WI38 (cell line): ENCODE measurements around the gene HYI.

Experiments used
- H3K4me3 ChIP-seq: 2 replicates; pipeline ENCODE4 v1.5.1; 2011; ENCODE audit warnings: low read depth, mild to moderate bottlenecking, control low read depth, low read length
- CTCF ChIP-seq: IDR thresholded peaks from 2 replicates; pipeline ENCODE4 v1.5.1; 2012; ENCODE audit warnings: low read depth, mild to moderate bottlenecking, control low read depth, low read length

The HYI gene

GRCh38 chr1:43441166-43441893 lies 12.4 kb downstream of the HYI start:
- no peak for TF ChIP-seq CTCF
- H3K4me3 ChIP-seq: no peak overlapping the region

GRCh38 chr1:43440358-43440757 lies 13.4 kb downstream of the HYI start:
- H3K4me3 ChIP-seq: no peak overlapping the region
- no peak for TF ChIP-seq CTCF

- no peak for TF ChIP-seq CTCF
- no peak overlapping the region for H3K4me3 ChIP-seq
Observed at GRCh38 chr1:43439781-43440180, 13.9 kb downstream of the HYI start.

GRCh38 chr1:43438953-43439581 lies 14.7 kb downstream of the HYI start:
- no peak overlapping the region for H3K4me3 ChIP-seq
- no peak for TF ChIP-seq CTCF

- no peak for TF ChIP-seq CTCF
- H3K4me3 ChIP-seq: no peak overlapping the region
Observed at GRCh38 chr1:43438576-43438952, 15.2 kb downstream of the HYI start.

- no peak overlapping the region for H3K4me3 ChIP-seq
- no peak for TF ChIP-seq CTCF
Observed at GRCh38 chr1:43438006-43438405, 15.7 kb downstream of the HYI start.
